GM23248 (cell line): ENCODE results near the gene MGAT4C.

ENCODE experiments used
- EZH2 ChIP-seq: fragments of 200-600 bp; sonication (generic); IDR thresholded peaks from 2 replicates; pipeline ENCODE4 v1.6.1; 2018; ENCODE audit warnings: antibody characterized with exemption, mild to moderate bottlenecking; ENCODE audit not compliant: insufficient read depth, poor library complexity, severe bottlenecking
- EZH2phosphoT487 ChIP-seq: fragments of 200-600 bp; sonication (generic); IDR thresholded peaks from 2 replicates; pipeline ENCODE4 v1.6.1; 2018; ENCODE audit warnings: antibody characterized with exemption, moderate library complexity, mild to moderate bottlenecking, low read depth; ENCODE audit not compliant: insufficient read depth

- TF ChIP-seq EZH2 (no peak), EZH2phosphoT487 (no peak)
These were observed 19.2 kb upstream of the MGAT4C start for GRCh38 chr12:86275356-86275755.
